K562 (cell line): ENCODE data around the gene NOL4L. TPM values are rescaled to one million over a fixed set of nuclear protein-coding genes. Genes with fewer than 3 reads are reported as not detected.

Experiments
- CSDE1 ChIP-seq, 2 experiments: fragments of 450-650 bp; IDR thresholded peaks; 2 replicates each; pipeline ENCODE4 v1.6.1; 2016; ENCODE audit warnings: mild to moderate bottlenecking in 1 of 2
- EP400 ChIP-seq: fragments of 450-650 bp; IDR thresholded peaks from 2 replicates; pipeline ENCODE4 v1.6.1; 2017; ENCODE audit warnings: antibody characterized with exemption, mild to moderate bottlenecking, moderate library complexity
- ETV5 ChIP-seq: sonication (generic); formaldehyde crosslinking; IDR thresholded peaks from 2 replicates; pipeline ENCODE4 v1.4.0; 2020; ENCODE audit warnings: low read depth, mild to moderate bottlenecking, missing genetic modification reagents
- HNRNPL ChIP-seq: fragments of 200-400 bp; formaldehyde crosslinking; IDR thresholded peaks from 2 replicates; pipeline ENCODE4 v1.6.1; 2017; ENCODE audit warnings: low read depth, mild to moderate bottlenecking, low read length
- MAFK ChIP-seq: IDR thresholded peaks from 2 replicates; pipeline ENCODE4 v1.6.1; 2011; ENCODE audit warnings: low read length, improper control_type of control experiment
- NFYB ChIP-seq: IDR thresholded peaks from 2 replicates; pipeline ENCODE4 v1.6.1; 2011; ENCODE audit warnings: mild to moderate bottlenecking, moderate library complexity; ENCODE audit not compliant: insufficient read length; ENCODE audit errors: extremely low read depth
- NONO ChIP-seq, 2 experiments: fragments of 200-400 bp in 1 of 2; fragments of 450-650 bp in 1 of 2; formaldehyde crosslinking in 1 of 2; IDR thresholded peaks; 2 replicates each; pipeline ENCODE4 v1.6.1; 2017; ENCODE audit warnings: low read depth in 2 of 2, mild to moderate bottlenecking in 2 of 2, moderate library complexity in 2 of 2, low read length in 1 of 2
- NR2F6 ChIP-seq: fragments of 450-650 bp; formaldehyde crosslinking; IDR thresholded peaks from 2 replicates; pipeline ENCODE4 v1.4.0; 2020; ENCODE audit warnings: mild to moderate bottlenecking
- NR4A1 ChIP-seq, 2 experiments: fragments of 250-450 bp in 1 of 2; fragments of 450-650 bp in 1 of 2; sonication (Bioruptor Pico) in 1 of 2; IDR thresholded peaks; 2 replicates each; pipeline versions ENCODE4 v1.4.0 to v1.6.1; 2016 to 2020; ENCODE audit warnings: mild to moderate bottlenecking in 2 of 2, missing compliant biosample characterization in 1 of 2, missing genetic modification characterization in 1 of 2, moderate library complexity in 1 of 2
- PCBP1 ChIP-seq: fragments of 200-400 bp; formaldehyde crosslinking; IDR thresholded peaks from 2 replicates; pipeline ENCODE4 v1.6.1; 2018; ENCODE audit warnings: mild to moderate bottlenecking, low read depth, low read length; ENCODE audit not compliant: poor library complexity, severe bottlenecking
- PHB2 ChIP-seq: fragments of 450-650 bp; IDR thresholded peaks from 2 replicates; pipeline ENCODE4 v1.6.1; 2017; ENCODE audit warnings: low read depth
- TCF3 ChIP-seq: sonication (generic); formaldehyde crosslinking; IDR thresholded peaks from 2 replicates; pipeline ENCODE4 v1.4.0; 2020; ENCODE audit warnings: mild to moderate bottlenecking, missing genetic modification reagents
- TGIF2 ChIP-seq: sonication (generic); formaldehyde crosslinking; IDR thresholded peaks from 2 replicates; pipeline ENCODE4 v1.8.1; 2022; ENCODE audit warnings: mild to moderate bottlenecking, missing genetic modification reagents, moderate library complexity
- THRAP3 ChIP-seq: fragments of 450-650 bp; IDR thresholded peaks from 2 replicates; pipeline ENCODE4 v1.6.1; 2016; ENCODE audit warnings: mild to moderate bottlenecking, inconsistent platforms, borderline replicate concordance
- ZKSCAN8 ChIP-seq: fragments of 200-800 bp; sonication (Bioruptor generic); IDR thresholded peaks from 2 replicates; pipeline ENCODE4 v1.6.1; 2016; ENCODE audit warnings: missing genetic modification characterization, missing compliant biosample characterization
- ZNF124 ChIP-seq: sonication (generic); formaldehyde crosslinking; IDR thresholded peaks from 2 replicates; pipeline ENCODE4 v1.8.1; 2022; ENCODE audit warnings: missing genetic modification reagents
- ZNF197 ChIP-seq: fragments of 200-800 bp; sonication (Bioruptor generic); IDR thresholded peaks from 2 replicates; pipeline ENCODE4 v1.6.1; 2016; ENCODE audit warnings: low read depth, missing genetic modification characterization, missing compliant biosample characterization
- polyA plus RNA-seq, 8 experiments: library from polyadenylated mRNA; depleted of rRNA in 4 of 8; stranded (reverse) in 5 of 8; unstranded in 3 of 8; fragments of >200 nt; fragmentation: Nextera tagmentation in 2 of 8; fragmentation: Illumina TruSeq in 1 of 8; extraction: Ambion mirVana in 2 of 8; extraction: Trizol in 1 of 8; gene quantifications; 2 replicates each; pipeline versions ENCODE4 v1.2.1 to v1.2.3, GENCODE V29; 2011 to 2014; ENCODE audit warnings: inconsistent platforms in 1 of 8, missing spikeins in 1 of 8
- total RNA-seq, 7 experiments: library from RNA; depleted of rRNA in 6 of 7; stranded (reverse); fragments of >200 nt in 6 of 7; fragmentation: Illumina TruSeq in 2 of 7; extraction: Trizol in 2 of 7; gene quantifications; 2 replicates each; pipeline versions ENCODE4 v1.2.1 to v1.2.3, GENCODE V29; 2011 to 2021; ENCODE audit warnings: low replicate concordance in 1 of 7
- TF ChIP-seq, protein P1 (sequence below): fragments of 450-650 bp; formaldehyde crosslinking; IDR thresholded peaks from 2 replicates; pipeline ENCODE4 v1.4.0; 2020; ENCODE audit warnings: mild to moderate bottlenecking
- TF ChIP-seq, protein P2 (sequence below): fragments of 450-650 bp; IDR thresholded peaks from 2 replicates; pipeline ENCODE4 v1.6.1; 2017; ENCODE audit warnings: antibody characterized with exemption, mild to moderate bottlenecking
- TF ChIP-seq, protein P3 (sequence below): sonication (generic); formaldehyde crosslinking; IDR thresholded peaks from 2 replicates; pipeline ENCODE4 v1.5.0; 2020; ENCODE audit warnings: missing genetic modification reagents

The NOL4L gene
- total and polyA plus RNA-seq, 9 of the 15 experiments (the other 6 are each of a cell fraction or from before 2014, with no cell fraction given) = 5.1 to 36.2 (median 13.6) TPM

DNA sequence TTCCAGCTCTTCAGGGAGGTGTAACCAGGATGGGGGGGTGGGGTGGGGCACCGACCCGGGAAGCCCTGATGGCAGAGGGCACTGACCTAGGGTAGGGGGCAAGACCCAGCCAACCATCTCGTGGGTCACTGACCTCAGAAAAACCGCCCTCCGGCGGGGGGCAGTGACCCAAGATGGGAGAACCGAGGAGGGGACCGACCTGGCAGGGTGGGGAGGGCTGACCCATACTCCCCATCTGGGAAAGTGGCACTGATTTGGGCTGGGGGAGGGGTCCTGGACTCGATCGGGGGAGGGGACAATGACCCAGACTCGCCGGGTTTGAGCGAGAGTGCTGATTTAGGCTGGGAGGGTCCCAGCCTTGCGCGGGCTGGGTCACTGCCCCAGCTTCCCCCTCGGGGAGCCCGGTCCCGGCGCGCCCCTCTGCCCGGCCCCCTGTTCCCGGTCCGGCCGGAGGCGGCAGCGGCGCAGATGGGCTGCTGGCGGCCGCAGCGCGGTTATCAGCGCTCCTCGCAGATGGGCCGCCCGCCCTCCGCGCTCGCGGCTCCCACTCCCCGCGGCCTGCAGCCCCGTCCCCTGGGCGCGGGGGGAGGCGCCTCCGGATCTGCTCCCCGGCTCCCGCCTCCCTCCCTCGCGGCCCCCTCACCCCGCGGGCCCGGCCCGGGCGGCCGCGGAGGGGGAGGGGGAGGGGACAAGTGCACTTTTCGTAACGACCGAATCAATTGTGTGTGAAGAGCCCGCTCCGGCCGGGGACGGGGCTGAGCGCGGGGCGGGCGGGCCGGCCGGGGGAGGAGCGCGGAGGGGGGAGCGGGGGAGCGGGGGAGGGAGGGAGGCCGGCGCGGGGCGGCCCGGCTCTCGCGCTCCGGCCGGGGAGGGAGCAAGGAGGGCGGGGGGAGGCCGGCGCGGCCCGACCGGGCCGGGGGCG lies 2.2 kb downstream of the NOL4L start (continued):
- TF ChIP-seq ETV5 = no peak
- TF ChIP-seq, protein P1, sequence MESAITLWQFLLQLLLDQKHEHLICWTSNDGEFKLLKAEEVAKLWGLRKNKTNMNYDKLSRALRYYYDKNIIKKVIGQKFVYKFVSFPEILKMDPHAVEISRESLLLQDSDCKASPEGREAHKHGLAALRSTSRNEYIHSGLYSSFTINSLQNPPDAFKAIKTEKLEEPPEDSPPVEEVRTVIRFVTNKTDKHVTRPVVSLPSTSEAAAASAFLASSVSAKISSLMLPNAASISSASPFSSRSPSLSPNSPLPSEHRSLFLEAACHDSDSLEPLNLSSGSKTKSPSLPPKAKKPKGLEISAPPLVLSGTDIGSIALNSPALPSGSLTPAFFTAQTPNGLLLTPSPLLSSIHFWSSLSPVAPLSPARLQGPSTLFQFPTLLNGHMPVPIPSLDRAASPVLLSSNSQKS = no peak
- no peak for TF ChIP-seq HNRNPL
- TF ChIP-seq NR2F6 (CRISPR knock-in tag) = no peak
- peak; percentile 55 for TF ChIP-seq PCBP1
- TF ChIP-seq NONO (IDR thresholded peaks at IDR 0.05; ENCODE audit: low read depth in 2 of 2, low read length in 1 of 2) = peak in 1 of 2 experiments; percentile 90; a peak in 2 of 4 replicates
- TF ChIP-seq NR4A1 (CRISPR knock-in tag; IDR thresholded peaks at IDR 0.05) = no peak
- 0 out of 2 replicates have a peak, but pooled peaks have one; percentile 47 for TF ChIP-seq NR4A1 (tag; IDR thresholded peaks at IDR 0.05)
- no peak for TF ChIP-seq CSDE1 (IDR thresholded peaks at IDR 0.05)
- TF ChIP-seq ZNF124 = no peak
- TF ChIP-seq, protein P2, sequence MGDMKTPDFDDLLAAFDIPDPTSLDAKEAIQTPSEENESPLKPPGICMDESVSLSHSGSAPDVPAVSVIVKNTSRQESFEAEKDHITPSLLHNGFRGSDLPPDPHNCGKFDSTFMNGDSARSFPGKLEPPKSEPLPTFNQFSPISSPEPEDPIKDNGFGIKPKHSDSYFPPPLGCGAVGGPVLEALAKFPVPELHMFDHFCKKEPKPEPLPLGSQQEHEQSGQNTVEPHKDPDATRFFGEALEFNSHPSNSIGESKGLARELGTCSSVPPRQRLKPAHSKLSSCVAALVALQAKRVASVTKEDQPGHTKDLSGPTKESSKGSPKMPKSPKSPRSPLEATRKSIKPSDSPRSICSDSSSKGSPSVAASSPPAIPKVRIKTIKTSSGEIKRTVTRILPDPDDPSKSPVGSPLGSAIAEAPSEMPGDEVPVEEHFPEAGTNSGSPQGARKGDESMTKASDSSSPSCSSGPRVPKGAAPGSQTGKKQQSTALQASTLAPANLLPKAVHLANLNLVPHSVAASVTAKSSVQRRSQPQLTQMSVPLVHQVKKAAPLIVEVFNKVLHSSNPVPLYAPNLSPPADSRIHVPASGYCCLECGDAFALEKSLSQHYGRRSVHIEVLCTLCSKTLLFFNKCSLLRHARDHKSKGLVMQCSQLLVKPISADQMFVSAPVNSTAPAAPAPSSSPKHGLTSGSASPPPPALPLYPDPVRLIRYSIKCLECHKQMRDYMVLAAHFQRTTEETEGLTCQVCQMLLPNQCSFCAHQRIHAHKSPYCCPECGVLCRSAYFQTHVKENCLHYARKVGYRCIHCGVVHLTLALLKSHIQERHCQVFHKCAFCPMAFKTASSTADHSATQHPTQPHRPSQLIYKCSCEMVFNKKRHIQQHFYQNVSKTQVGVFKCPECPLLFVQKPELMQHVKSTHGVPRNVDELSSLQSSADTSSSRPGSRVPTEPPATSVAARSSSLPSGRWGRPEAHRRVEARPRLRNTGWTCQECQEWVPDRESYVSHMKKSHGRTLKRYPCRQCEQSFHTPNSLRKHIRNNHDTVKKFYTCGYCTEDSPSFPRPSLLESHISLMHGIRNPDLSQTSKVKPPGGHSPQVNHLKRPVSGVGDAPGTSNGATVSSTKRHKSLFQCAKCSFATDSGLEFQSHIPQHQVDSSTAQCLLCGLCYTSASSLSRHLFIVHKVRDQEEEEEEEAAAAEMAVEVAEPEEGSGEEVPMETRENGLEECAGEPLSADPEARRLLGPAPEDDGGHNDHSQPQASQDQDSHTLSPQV = 0 out of 2 replicates have a peak, but pooled peaks have one; percentile 47
- no peak for TF ChIP-seq PHB2
- TF ChIP-seq EP400 = no peak
- no peak for TF ChIP-seq ZKSCAN8 (CRISPR knock-in tag)
- no peak for TF ChIP-seq NFYB
- TF ChIP-seq, protein P3, sequence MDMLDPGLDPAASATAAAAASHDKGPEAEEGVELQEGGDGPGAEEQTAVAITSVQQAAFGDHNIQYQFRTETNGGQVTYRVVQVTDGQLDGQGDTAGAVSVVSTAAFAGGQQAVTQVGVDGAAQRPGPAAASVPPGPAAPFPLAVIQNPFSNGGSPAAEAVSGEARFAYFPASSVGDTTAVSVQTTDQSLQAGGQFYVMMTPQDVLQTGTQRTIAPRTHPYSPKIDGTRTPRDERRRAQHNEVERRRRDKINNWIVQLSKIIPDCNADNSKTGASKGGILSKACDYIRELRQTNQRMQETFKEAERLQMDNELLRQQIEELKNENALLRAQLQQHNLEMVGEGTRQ (CRISPR knock-in tag) = no peak
- no peak for TF ChIP-seq TGIF2 (CRISPR knock-in tag)
- no peak for TF ChIP-seq MAFK
- TF ChIP-seq ZNF197 (CRISPR knock-in tag) = no peak
- no peak for TF ChIP-seq TCF3 (CRISPR knock-in tag)
- no peak for TF ChIP-seq THRAP3
